ENCODE measurements around the gene FARP2. TPM values are rescaled to one million over a fixed set of nuclear protein-coding genes. Genes with fewer than 3 reads are reported as not detected.

Gene FARP2
- total RNA-seq, 1 donor from 2014 or later, result 67.7 TPM

DNA sequence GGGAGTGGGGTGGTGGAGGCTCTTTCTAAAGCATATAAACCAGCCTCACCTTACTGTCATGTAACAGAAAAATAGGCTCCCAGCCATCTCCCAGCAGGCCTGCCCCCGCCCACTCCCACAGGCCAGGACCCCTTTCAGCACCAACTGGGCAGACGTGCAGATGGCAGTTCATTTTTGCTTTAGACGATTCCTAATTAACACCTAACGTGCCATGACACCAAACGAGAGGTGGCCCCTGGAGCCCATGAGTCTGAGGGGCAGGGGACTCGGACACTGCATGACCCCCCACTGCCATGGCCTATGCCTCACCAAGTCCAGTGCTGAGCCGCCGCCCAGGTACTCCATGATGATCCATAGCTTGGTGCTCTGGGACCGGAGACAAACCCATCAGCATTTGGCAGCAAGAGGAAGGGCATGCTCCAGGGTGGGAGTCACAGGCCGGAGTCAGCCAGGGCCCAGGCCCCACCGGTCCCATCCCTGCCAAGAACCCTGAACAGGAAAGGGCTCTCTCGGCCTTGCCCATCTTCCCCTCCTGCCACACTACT lies 144.4 kb downstream of the FARP2 start:
- Mint-ChIP-seq H3K4me3 (ENCODE audit: unreplicated experiment) (no peak overlapping the region), H3K4me1 (ENCODE audit: low read depth, unreplicated experiment) (peaks cover 13% of the 10 kb centered on the region), H3K9me3 (ENCODE audit: unreplicated experiment) (peaks cover 9% of the 10 kb centered on the region), H3K27me3 (ENCODE audit: unreplicated experiment) (peaks cover 4% of the 10 kb centered on the region), H3K27ac (ENCODE audit: unreplicated experiment) (no peak overlapping the region), H3K36me3 (ENCODE audit: unreplicated experiment) (no peaks in the 10 kb centered on the region)
- DNase-seq, result no peak
- TF ChIP-seq, protein P1, sequence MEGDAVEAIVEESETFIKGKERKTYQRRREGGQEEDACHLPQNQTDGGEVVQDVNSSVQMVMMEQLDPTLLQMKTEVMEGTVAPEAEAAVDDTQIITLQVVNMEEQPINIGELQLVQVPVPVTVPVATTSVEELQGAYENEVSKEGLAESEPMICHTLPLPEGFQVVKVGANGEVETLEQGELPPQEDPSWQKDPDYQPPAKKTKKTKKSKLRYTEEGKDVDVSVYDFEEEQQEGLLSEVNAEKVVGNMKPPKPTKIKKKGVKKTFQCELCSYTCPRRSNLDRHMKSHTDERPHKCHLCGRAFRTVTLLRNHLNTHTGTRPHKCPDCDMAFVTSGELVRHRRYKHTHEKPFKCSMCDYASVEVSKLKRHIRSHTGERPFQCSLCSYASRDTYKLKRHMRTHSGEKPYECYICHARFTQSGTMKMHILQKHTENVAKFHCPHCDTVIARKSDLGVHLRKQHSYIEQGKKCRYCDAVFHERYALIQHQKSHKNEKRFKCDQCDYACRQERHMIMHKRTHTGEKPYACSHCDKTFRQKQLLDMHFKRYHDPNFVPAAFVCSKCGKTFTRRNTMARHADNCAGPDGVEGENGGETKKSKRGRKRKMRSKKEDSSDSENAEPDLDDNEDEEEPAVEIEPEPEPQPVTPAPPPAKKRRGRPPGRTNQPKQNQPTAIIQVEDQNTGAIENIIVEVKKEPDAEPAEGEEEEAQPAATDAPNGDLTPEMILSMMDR (IDR thresholded peaks at IDR 0.05; ENCODE audit: partially characterized antibody, unreplicated experiment), result no peak

DNA sequence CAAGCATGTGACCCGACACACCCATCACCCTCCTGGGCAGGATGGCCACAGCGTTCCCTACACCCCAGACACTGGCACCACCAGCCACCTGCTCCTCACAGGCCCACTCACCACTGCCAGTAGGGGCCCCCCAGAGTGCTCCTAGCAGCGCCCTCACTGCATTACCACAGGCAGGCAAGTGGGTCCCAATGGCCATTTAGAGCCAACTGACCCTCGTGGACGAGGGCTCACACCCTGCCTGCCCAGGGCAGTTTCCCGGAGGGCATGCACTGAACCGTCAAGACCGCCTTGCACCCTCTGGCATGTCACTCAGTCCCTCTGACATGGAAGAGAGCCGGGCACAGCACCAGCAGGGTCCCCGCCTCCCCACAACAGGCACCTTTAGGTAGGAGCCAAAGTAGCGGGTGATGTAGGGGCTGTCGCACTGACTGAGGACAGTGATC lies 145.0 kb downstream of the FARP2 start:
- peaks cover 4% of the 10 kb centered on the region for H3K27me3 Mint-ChIP-seq (ENCODE audit: unreplicated experiment)

DNA sequence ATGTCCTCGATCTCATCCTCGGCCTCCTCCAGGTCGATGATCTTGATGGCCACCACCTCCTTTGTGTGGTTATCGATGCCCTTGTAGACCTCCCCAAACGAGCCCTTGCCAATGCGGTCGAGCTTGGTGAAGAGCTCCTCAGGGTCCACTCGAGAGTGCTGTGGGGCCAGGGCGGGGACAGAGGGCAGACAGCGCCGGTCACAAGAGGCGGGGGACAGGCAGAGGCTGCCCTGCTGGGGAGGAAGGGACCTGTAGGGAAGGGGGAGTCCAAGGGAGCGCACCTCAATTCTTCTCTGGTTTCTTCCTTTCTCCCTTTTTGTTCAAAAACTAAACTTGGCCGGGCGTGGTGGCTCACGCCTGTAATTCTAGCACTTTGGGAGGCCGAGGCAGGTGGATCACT lies 145.5 kb downstream of the FARP2 start:
- TF ChIP-seq, protein P1 (IDR thresholded peaks at IDR 0.05; ENCODE audit: partially characterized antibody, unreplicated experiment), result no peak
- no peak for DNase-seq
- Mint-ChIP-seq H3K36me3 (ENCODE audit: unreplicated experiment) (no peaks in the 10 kb centered on the region), H3K4me1 (ENCODE audit: low read depth, unreplicated experiment) (peaks cover 16% of the 10 kb centered on the region), H3K27me3 (ENCODE audit: unreplicated experiment) (peaks cover 4% of the 10 kb centered on the region), H3K4me3 (ENCODE audit: unreplicated experiment) (no peak overlapping the region), H3K27ac (ENCODE audit: unreplicated experiment) (no peak overlapping the region), H3K9me3 (ENCODE audit: unreplicated experiment) (peaks cover 9% of the 10 kb centered on the region)

More for the DNA sequence above, 145.0 kb downstream of the FARP2 start:
- DNase-seq, result no peak
- Mint-ChIP-seq H3K4me1 (ENCODE audit: low read depth, unreplicated experiment) (peaks cover 15% of the 10 kb centered on the region), H3K9me3 (ENCODE audit: unreplicated experiment) (peaks cover 9% of the 10 kb centered on the region), H3K36me3 (ENCODE audit: unreplicated experiment) (no peaks in the 10 kb centered on the region), H3K27ac (ENCODE audit: unreplicated experiment) (no peak overlapping the region), H3K4me3 (ENCODE audit: unreplicated experiment) (no peak overlapping the region)
- TF ChIP-seq, protein P1 (IDR thresholded peaks at IDR 0.05; ENCODE audit: partially characterized antibody, unreplicated experiment), result no peak

DNA sequence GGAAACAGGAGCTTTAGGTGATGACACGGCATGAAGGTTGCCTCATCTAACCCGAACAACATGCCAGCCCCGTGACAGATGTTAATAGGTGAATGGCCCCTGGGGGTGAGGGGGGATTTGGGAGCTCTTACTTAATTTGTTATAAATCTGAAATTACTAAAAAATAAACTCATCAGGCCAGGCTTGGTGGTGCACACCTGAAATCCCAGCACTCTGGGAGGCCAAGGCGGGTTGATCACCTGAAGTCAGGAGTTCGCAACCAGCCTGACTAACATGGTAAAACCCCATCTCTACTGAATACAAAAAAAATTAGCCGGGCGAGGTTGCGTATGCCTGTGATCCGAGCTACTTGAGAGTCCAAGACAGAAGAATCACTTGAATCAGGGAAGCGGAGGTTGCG lies 146.2 kb downstream of the FARP2 start:
- H3K9me3 Mint-ChIP-seq (ENCODE audit: unreplicated experiment), result peaks cover 10% of the 10 kb centered on the region
- peaks cover 21% of the 10 kb centered on the region for H3K4me1 Mint-ChIP-seq (ENCODE audit: low read depth, unreplicated experiment)
- no peaks in the 10 kb centered on the region for H3K36me3 Mint-ChIP-seq (ENCODE audit: unreplicated experiment)
- no peak overlapping the region for H3K4me3 Mint-ChIP-seq (ENCODE audit: unreplicated experiment)
- no peak overlapping the region for H3K27ac Mint-ChIP-seq (ENCODE audit: unreplicated experiment)
- DNase-seq, result no peak
- peaks cover 4% of the 10 kb centered on the region for H3K27me3 Mint-ChIP-seq (ENCODE audit: unreplicated experiment)
- TF ChIP-seq, protein P1 (IDR thresholded peaks at IDR 0.05; ENCODE audit: partially characterized antibody, unreplicated experiment), result no peak

DNA sequence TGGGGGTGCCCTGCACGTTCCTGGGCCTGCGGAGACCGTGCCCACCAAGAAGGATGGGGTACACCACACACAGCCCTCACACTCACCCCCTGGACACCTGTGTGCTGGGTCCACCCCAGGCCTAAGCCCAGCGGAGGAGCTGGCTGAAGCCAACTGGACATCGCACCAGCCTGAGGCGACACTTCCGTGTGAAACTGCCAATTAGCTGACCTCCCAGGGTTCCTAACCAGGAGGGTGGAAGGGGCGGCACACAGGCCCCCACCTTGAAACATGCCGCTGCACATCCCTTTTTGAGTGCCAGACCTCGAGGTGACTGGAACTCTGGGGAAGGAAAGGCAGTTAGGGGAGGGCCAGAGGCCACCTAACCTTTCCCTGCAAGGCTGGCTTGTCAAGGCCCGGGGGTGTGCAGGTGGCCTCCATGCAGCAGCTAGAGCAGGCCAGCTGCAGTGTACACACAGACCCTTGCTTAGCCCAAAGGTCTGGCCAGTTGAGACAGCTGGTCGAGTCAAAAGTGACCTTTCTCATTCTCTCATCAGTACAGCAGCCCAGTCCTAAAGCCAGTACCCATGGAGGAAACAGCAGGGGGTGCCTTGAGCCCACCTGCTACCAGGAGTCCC lies 147.8 kb downstream of the FARP2 start:
- TF ChIP-seq, protein P1 (IDR thresholded peaks at IDR 0.05; ENCODE audit: partially characterized antibody, unreplicated experiment), result no peak
- no peak overlapping the region for H3K27ac Mint-ChIP-seq (ENCODE audit: unreplicated experiment)
- peaks cover 21% of the 10 kb centered on the region for H3K4me1 Mint-ChIP-seq (ENCODE audit: low read depth, unreplicated experiment)
- no peaks in the 10 kb centered on the region for H3K36me3 Mint-ChIP-seq (ENCODE audit: unreplicated experiment)
- no peak for DNase-seq
- peaks cover 4% of the 10 kb centered on the region for H3K27me3 Mint-ChIP-seq (ENCODE audit: unreplicated experiment)
- H3K9me3 Mint-ChIP-seq (ENCODE audit: unreplicated experiment), result peaks cover 11% of the 10 kb centered on the region
- no peak overlapping the region for H3K4me3 Mint-ChIP-seq (ENCODE audit: unreplicated experiment)
